Activated CD4-positive, alpha-beta memory T cell treated with anti-CD3 and anti-CD28 coated beads for 36 hours (primary cell): ENCODE measurements around the gene EIF2A. TPM values are rescaled to one million over a fixed set of nuclear protein-coding genes. Genes with fewer than 3 reads are reported as not detected.

Experiments
- CTCF ChIA-PET: fragments of 350-600 bp; sonication (Branson Sonifier 250); formaldehyde crosslinking; loops from one replicate; lab custom pipeline; 2021; ENCODE audit warnings: antibody characterized with exemption, inconsistent platforms; lab: Charles Lee
- POLR2A ChIA-PET: fragments of 350-600 bp; sonication (Branson Sonifier 250); formaldehyde crosslinking; loops from one replicate; lab custom pipeline; 2021; ENCODE audit warnings: antibody characterized with exemption; lab: Charles Lee
- DNase-seq: peaks from one replicate; pipeline ENCODE4 v3.0.0-alpha.2; 2020
- H3K27ac Mint-ChIP-seq: one replicate; pipeline ENCODE4 v1.8.0; 2021; ENCODE audit warnings: mixed read lengths
- H3K27me3 Mint-ChIP-seq: one replicate; pipeline ENCODE4 v1.8.0; 2021; ENCODE audit warnings: mixed read lengths
- H3K36me3 Mint-ChIP-seq: one replicate; pipeline ENCODE4 v1.8.0; 2021; ENCODE audit warnings: mixed read lengths
- H3K4me1 Mint-ChIP-seq: one replicate; pipeline ENCODE4 v1.8.0; 2021; ENCODE audit warnings: low read depth, mixed read lengths
- H3K4me3 Mint-ChIP-seq: one replicate; pipeline ENCODE4 v1.8.0; 2021; ENCODE audit warnings: mild to moderate bottlenecking, mixed read lengths
- H3K9me3 Mint-ChIP-seq: one replicate; pipeline ENCODE4 v1.8.0; 2021; ENCODE audit warnings: mixed read lengths
- intact Hi-C: fragments of 100-400 bp; cut with micrococcal nuclease; formaldehyde crosslinking; loops from one replicate; pipeline ENCODE4 v1.15.1; 2023
- total RNA-seq, 2 experiments: library from RNA; stranded (reverse); gene quantifications; one replicate each; pipeline ENCODE4 v1.2.3, GENCODE V29; 2021

The EIF2A gene
- total RNA-seq, 2 experiments from 2014 or later, result 131 to 137 TPM

DNA sequence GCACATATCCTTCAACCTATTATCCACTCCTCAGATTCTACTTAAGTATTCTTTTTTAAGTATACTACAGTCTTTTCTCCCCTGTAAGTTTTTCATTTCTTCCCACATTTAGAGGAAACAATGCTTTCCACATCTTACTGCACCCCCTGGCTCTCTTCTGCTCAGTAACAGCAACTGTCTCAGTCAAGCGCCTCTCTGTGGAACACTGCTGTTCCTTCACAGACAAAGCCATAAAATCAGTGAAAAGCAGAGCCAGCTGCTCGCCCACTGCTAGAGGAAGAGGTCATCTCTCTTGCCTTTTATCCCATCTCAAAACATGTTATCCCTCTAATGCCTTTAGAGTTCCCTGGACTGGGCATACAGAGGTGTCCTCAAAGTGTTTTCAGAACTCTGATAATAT is 25.1 kb upstream of the EIF2A start:
- H3K9me3 Mint-ChIP-seq, result peaks cover 10% of the 10 kb centered on the region
- no peaks in the 10 kb centered on the region for H3K4me1 Mint-ChIP-seq
- H3K27me3 Mint-ChIP-seq, result no peaks in the 10 kb centered on the region
- peaks cover 4% of the 10 kb centered on the region for H3K36me3 Mint-ChIP-seq
- DNase-seq, result no peak
- H3K4me3 Mint-ChIP-seq, result no peak overlapping the region
- intact Hi-C loops, result loop anchor here (10.0 kb wide), 1 partner anchor 623 kb away; no protein-coding TSS in a partner anchor
- ChIA-PET POLR2A (no interaction called here), CTCF (no interaction called here)
- no peak overlapping the region for H3K27ac Mint-ChIP-seq

- Mint-ChIP-seq H3K27me3 (no peaks in the 10 kb centered on the region), H3K27ac (no peak overlapping the region), H3K9me3 (no peaks in the 10 kb centered on the region), H3K36me3 (no peaks in the 10 kb centered on the region), H3K4me1 (no peaks in the 10 kb centered on the region), H3K4me3 (no peak overlapping the region)
- no peak for DNase-seq
- intact Hi-C loops, result loop anchor here (10.0 kb wide), 1 partner anchor 621 kb away; no protein-coding TSS in a partner anchor
- ChIA-PET POLR2A (interaction anchor here (0.7 kb wide), 1 partner anchor 232 kb away, joined by 4 read pairs; no protein-coding TSS in a partner anchor), CTCF (interaction anchor here (0.6 to 0.7 kb wide), 2 partner anchors 34 to 195 kb away, joined by 4 to 10 read pairs; no protein-coding TSS in a partner anchor)
Observed at GRCh38 chr3:150523538-150523937, 23.0 kb upstream of the EIF2A start.

- DNase-seq, result no peak
- ChIA-PET CTCF (interaction anchor here (0.6 to 2.1 kb wide), 7 partner anchors 16 to 337 kb away, joined by 3 to 10 read pairs (median 4); partner anchors contain the start of genes EIF2A and SERP1), POLR2A (no interaction called here)
- no peaks in the 10 kb centered on the region for H3K9me3 Mint-ChIP-seq
- no peak overlapping the region for H3K4me3 Mint-ChIP-seq
- no peaks in the 10 kb centered on the region for H3K27me3 Mint-ChIP-seq
- H3K27ac Mint-ChIP-seq, result no peak overlapping the region
- no peaks in the 10 kb centered on the region for H3K36me3 Mint-ChIP-seq
- intact Hi-C loops, result loop anchor here (2.0 to 10.0 kb wide), 5 partner anchors 175 to 617 kb away; partner anchors contain the start of gene ERICH6
- H3K4me1 Mint-ChIP-seq, result peaks cover 6% of the 10 kb centered on the region
Observed at GRCh38 chr3:150527464-150528255, 18.9 kb upstream of the EIF2A start.

GRCh38 chr3:150528354-150528797 is 18.2 kb upstream of the EIF2A start:
- Mint-ChIP-seq H3K27ac (no peak overlapping the region), H3K9me3 (no peaks in the 10 kb centered on the region), H3K4me1 (peaks cover 6% of the 10 kb centered on the region), H3K27me3 (no peaks in the 10 kb centered on the region), H3K4me3 (no peak overlapping the region), H3K36me3 (no peaks in the 10 kb centered on the region)
- ChIA-PET POLR2A (no interaction called here), CTCF (interaction anchor here (0.6 to 2.1 kb wide), 5 partner anchors 15 to 512 kb away, joined by 3 to 10 read pairs (median 4); partner anchors contain the start of genes EIF2A and SERP1)
- DNase-seq, result no peak
- intact Hi-C loops, result loop anchor here (2.0 to 10.0 kb wide), 5 partner anchors 174 to 616 kb away; partner anchors contain the start of gene ERICH6

DNA sequence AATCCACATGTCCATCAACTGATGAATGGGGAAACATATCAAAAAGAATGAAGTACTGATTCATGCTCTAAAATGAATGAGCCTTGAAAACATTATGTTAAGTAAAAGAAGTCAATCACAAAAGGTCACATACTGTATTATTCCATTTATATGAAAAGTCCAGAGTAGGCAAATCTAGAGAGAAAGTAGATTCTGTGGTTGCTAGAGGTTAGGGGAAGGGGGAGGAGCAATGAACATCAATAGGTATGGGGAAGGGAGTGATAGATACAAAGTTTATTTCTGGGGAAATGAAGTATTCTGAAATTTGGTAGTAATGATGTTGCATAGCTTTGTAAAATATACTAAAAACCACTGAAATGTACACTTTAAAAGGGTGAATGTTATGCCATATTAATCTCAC is 14.8 kb upstream of the EIF2A start:
- ChIA-PET CTCF (no interaction called here), POLR2A (no interaction called here)
- H3K27ac Mint-ChIP-seq, result no peak overlapping the region
- H3K4me1 Mint-ChIP-seq, result peaks cover 6% of the 10 kb centered on the region
- H3K4me3 Mint-ChIP-seq, result no peak overlapping the region
- H3K27me3 Mint-ChIP-seq, result no peaks in the 10 kb centered on the region
- intact Hi-C loops, result no loop called here
- no peaks in the 10 kb centered on the region for H3K36me3 Mint-ChIP-seq
- no peak for DNase-seq
- no peaks in the 10 kb centered on the region for H3K9me3 Mint-ChIP-seq

GRCh38 chr3:150535204-150535603 is 11.4 kb upstream of the EIF2A start:
- Mint-ChIP-seq H3K4me1 (peaks cover 6% of the 10 kb centered on the region), H3K9me3 (no peaks in the 10 kb centered on the region), H3K27me3 (no peaks in the 10 kb centered on the region), H3K4me3 (no peak overlapping the region), H3K27ac (no peak overlapping the region), H3K36me3 (no peaks in the 10 kb centered on the region)
- intact Hi-C loops, result no loop called here
- no peak for DNase-seq
- ChIA-PET POLR2A (no interaction called here), CTCF (no interaction called here)

DNA sequence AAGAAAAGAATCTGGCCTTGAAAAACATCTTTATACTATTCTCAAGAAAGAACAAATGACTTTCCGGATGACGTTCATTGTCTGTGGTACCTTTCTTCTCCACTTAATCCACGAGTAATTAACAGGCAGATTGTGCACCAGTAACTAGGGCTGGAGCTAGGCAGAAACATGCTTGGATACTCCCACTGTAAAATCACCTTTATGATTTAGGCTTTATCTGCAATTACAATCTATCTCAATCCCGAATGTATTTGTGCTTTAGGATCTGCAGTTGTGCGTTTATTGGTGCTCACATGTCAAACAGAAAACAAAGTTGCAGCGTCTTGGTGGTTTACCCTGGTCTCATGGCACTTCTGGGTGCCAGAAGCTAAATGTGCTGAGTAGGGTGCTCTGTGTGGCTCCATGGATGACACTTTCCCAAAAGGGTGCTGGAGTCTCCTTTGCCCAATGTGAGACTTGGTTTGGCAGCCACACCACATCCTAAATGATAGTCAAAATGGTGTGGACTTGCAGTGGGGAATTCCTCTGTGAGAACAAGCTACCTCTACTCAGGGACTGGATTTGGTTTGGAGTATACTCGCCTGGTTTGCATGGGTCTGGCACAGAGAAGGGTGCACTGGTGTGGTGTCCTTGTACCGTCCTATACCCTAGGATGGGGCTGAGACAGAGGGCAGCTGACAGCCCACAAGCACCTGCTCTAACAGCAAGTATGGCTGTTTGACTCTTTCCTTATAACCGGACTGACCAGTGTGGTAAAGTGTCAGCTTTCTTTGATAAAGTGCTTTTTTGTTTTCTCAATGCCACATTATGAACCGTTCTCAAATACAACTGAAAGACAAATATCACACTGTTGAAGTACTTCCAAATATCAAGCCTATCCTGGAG is 8.0 kb upstream of the EIF2A start:
- H3K9me3 Mint-ChIP-seq, result no peaks in the 10 kb centered on the region
- H3K36me3 Mint-ChIP-seq, result peaks cover 17% of the 10 kb centered on the region
- H3K4me1 Mint-ChIP-seq, result peaks cover 20% of the 10 kb centered on the region
- CTCF ChIA-PET, result interaction anchor here (0.8 kb wide), 1 partner anchor 167 kb away, joined by 3 read pairs; no protein-coding TSS in a partner anchor
- no peak for DNase-seq
- intact Hi-C loops, result no loop called here
- H3K27me3 Mint-ChIP-seq, result no peaks in the 10 kb centered on the region
- POLR2A ChIA-PET, result interaction anchor here (1.1 kb wide), 1 partner anchor 64 kb away, joined by 4 read pairs; the partner anchor contains the start of gene SELENOT
- H3K27ac Mint-ChIP-seq, result no peak overlapping the region
- H3K4me3 Mint-ChIP-seq, result no peak overlapping the region

GRCh38 chr3:150540297-150540696 is 6.3 kb upstream of the EIF2A start:
- H3K4me1 Mint-ChIP-seq, result peaks cover 32% of the 10 kb centered on the region
- POLR2A ChIA-PET, result no interaction called here
- peaks cover 29% of the 10 kb centered on the region for H3K36me3 Mint-ChIP-seq
- no peak overlapping the region for H3K4me3 Mint-ChIP-seq
- no peaks in the 10 kb centered on the region for H3K9me3 Mint-ChIP-seq
- DNase-seq, result no peak
- no peak overlapping the region for H3K27ac Mint-ChIP-seq
- H3K27me3 Mint-ChIP-seq, result no peaks in the 10 kb centered on the region
- intact Hi-C loops, result loop anchor here (10.0 kb wide), 1 partner anchor 745 kb away; no protein-coding TSS in a partner anchor
- CTCF ChIA-PET, result no interaction called here

DNA sequence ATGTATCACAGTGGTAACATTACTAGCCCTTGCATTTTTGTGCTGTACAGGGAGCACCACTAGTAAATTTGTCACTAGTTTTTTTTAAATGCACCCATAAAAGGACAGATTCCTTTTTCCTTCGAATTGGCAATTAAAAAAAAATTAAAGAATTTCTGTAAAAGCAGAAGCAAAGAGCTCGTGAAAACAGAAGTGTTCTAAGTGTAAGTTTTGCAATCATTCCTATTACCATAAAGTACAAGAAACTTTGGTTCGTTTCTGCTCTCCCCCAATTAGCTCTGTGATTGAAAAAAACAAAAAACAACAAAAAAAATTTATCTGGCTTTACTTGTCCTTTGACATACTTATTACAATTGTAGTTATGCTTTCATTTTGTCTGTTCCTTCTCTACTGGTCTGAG is 5.6 kb upstream of the EIF2A start:
- H3K9me3 Mint-ChIP-seq, result no peaks in the 10 kb centered on the region
- H3K4me3 Mint-ChIP-seq, result no peak overlapping the region
- ChIA-PET POLR2A (interaction anchor here (0.9 kb wide), 1 partner anchor 222 kb away, joined by 3 read pairs; no protein-coding TSS in a partner anchor), CTCF (no interaction called here)
- H3K36me3 Mint-ChIP-seq, result peaks cover 36% of the 10 kb centered on the region
- no peaks in the 10 kb centered on the region for H3K27me3 Mint-ChIP-seq
- H3K27ac Mint-ChIP-seq, result peak overlapping the region; percentile 44
- DNase-seq, result no peak
- intact Hi-C loops, result loop anchor here (10.0 kb wide), 1 partner anchor 744 kb away; no protein-coding TSS in a partner anchor
- peaks cover 32% of the 10 kb centered on the region for H3K4me1 Mint-ChIP-seq

DNA sequence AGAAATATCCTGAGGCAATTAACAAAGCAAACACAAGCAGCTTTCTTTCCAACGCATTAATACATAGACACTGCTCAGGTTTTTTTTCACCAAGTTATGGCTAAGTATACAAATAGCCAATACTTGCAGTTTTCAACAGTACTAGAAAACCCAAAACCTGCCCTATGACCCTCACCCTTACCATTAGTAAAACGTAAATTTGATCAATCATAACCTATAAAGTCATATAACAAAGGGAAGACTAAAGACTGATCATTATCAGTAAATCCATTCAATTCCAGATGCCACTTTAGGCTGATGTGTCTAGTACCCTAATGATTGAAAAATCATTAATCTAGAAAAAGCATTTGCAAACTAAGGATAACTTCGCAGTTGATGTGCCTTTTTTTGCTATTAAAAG is 3.5 kb upstream of the EIF2A start:
- intact Hi-C loops, result loop anchor here (10.0 kb wide), 1 partner anchor 742 kb away; no protein-coding TSS in a partner anchor
- Mint-ChIP-seq H3K27me3 (no peaks in the 10 kb centered on the region), H3K4me1 (peaks cover 42% of the 10 kb centered on the region), H3K27ac (peak overlapping the region; percentile 73), H3K9me3 (no peaks in the 10 kb centered on the region), H3K36me3 (peaks cover 39% of the 10 kb centered on the region), H3K4me3 (no peak overlapping the region)
- ChIA-PET POLR2A (interaction anchor here (0.6 to 4.8 kb wide), 4 partner anchors 60 to 223 kb away, joined by 3 to 74 read pairs (median 10); partner anchors contain the start of genes SELENOT, SIAH2 and TSC22D2), CTCF (interaction anchor here (0.5 to 1.0 kb wide), 2 partner anchors 15 to 245 kb away, joined by 3 read pairs; no protein-coding TSS in a partner anchor)
- DNase-seq, result no peak

DNA sequence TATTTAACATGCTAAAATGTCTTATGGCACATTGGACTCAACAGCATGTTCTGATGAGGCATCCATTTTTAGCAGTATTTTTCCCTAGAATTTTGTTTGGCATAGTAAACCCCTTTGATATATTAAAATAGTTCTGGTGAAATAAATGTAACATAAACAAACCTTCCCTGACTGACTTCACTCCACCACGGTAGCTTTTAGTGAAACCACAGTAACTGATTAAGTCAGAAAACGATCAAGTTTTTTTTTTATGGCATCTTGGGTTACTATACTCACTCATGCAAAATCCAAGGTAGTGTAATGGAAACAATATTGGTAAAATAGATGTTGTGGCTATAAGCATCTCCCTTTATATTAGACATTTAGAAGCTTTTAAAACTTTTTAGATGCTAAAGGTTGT is 3.1 kb upstream of the EIF2A start:
- Mint-ChIP-seq H3K27me3 (no peaks in the 10 kb centered on the region), H3K9me3 (no peaks in the 10 kb centered on the region), H3K36me3 (peaks cover 39% of the 10 kb centered on the region), H3K4me1 (peaks cover 46% of the 10 kb centered on the region), H3K4me3 (no peak overlapping the region), H3K27ac (peak overlapping the region; percentile 73)
- intact Hi-C loops, result loop anchor here (10.0 kb wide), 1 partner anchor 741 kb away; no protein-coding TSS in a partner anchor
- DNase-seq, result no peak
- CTCF ChIA-PET, result interaction anchor here (0.5 to 2.0 kb wide), 4 partner anchors 15 to 244 kb away, joined by 3 to 6 read pairs (median 3); no protein-coding TSS in a partner anchor
- POLR2A ChIA-PET, result interaction anchor here (0.6 to 4.8 kb wide), 5 partner anchors 59 to 222 kb away, joined by 3 to 74 read pairs (median 5); partner anchors contain the start of genes SELENOT, SIAH2 and TSC22D2
